Small intestine (tissue), 7 donors: ENCODE results near the gene MTUS2. TPM values are rescaled to one million over a fixed set of nuclear protein-coding genes. Genes with fewer than 3 reads are reported as not detected.

Source experiments
- DNase-seq, 2 donors: peaks; one replicate each; pipeline versions ENCODE4 v3.0.0 to v3.0.0-alpha.2; 2013
- FAIRE-seq: peaks from 2 replicates; lab custom pipeline; 2012; peaks lifted over from hg19 to GRCh38; lab: Jason Lieb, UNC
- H3K27ac ChIP-seq, 3 donors: one replicate each; pipeline ENCODE4 v1.5.1; 2013; ENCODE audit warnings: low read length in 2 of 3, mild to moderate bottlenecking in 2 of 3, control low read depth in 1 of 3, inconsistent platforms in 1 of 3, low read depth in 1 of 3, moderate library complexity in 1 of 3
- H3K27me3 ChIP-seq, 3 donors: one replicate each; pipeline ENCODE4 v1.6.1; 2013; ENCODE audit warnings: low read length in 3 of 3, inconsistent platforms in 1 of 3; ENCODE audit not compliant: control insufficient read depth in 3 of 3, insufficient read depth in 3 of 3
- H3K36me3 ChIP-seq, 3 donors: one replicate each; pipeline ENCODE4 v1.6.1; 2013; ENCODE audit warnings: low read length in 3 of 3, inconsistent platforms in 1 of 3, low read depth in 1 of 3, mild to moderate bottlenecking in 1 of 3, moderate library complexity in 1 of 3; ENCODE audit not compliant: control insufficient read depth in 3 of 3, insufficient read depth in 2 of 3
- H3K4me1 ChIP-seq, 3 donors: one replicate each; pipeline ENCODE4 v1.6.1; 2013; ENCODE audit warnings: low read length in 2 of 3, inconsistent platforms in 1 of 3, low read depth in 1 of 3, mild to moderate bottlenecking in 1 of 3, moderate library complexity in 1 of 3; ENCODE audit not compliant: control insufficient read depth in 3 of 3, insufficient read depth in 2 of 3
- H3K4me3 ChIP-seq, 3 donors: one replicate each; pipeline ENCODE4 v1.5.1; 2013; ENCODE audit warnings: low read length in 3 of 3, control low read depth in 1 of 3, inconsistent platforms in 1 of 3, low read depth in 1 of 3, mild to moderate bottlenecking in 1 of 3, moderate library complexity in 1 of 3
- H3K9me3 ChIP-seq, 2 donors: one replicate each; pipeline ENCODE4 v1.6.1; 2013; ENCODE audit warnings: low read depth in 1 of 2, low read length in 1 of 2; ENCODE audit not compliant: control insufficient read depth in 2 of 2, insufficient read depth in 1 of 2
- whole genome bisulfite sequencing, 3 donors: extraction: QIAGEN DNeasy Blood & Tissue Kit; methylation state at CpG; one replicate each; pipeline ENCODE4 v1.1.7; 2013; 5-methylcytosine and 5-hydroxymethylcytosine counted together
- polyA plus RNA-seq, 4 donors: library from polyadenylated mRNA; stranded (reverse) in 3 of 4; unstranded in 1 of 4; fragments of 200-250 nt in 3 of 4; fragments of 120-200 nt in 1 of 4; gene quantifications; one replicate each; pipeline versions ENCODE4 v1.2.1 to v1.2.3, GENCODE V29; 2013
- donor health status: healthy with polysubstance abuse.
- donor health status: control.
- donor health status: control.
- donor health status: Bipolar disorder and iron deficiency.
- donor health status: healthy.

MTUS2 gene
- polyA plus RNA-seq, 4 donors, result under 0.01 to 0.53 (median 0.22) TPM

- H3K4me1 ChIP-seq, result peaks cover 0 to 3% (median 0%) of the 10 kb centered on the region in 3 donors
- no peaks in the 10 kb centered on the region for H3K27me3 ChIP-seq
- FAIRE-seq, result no peak
- no peak overlapping the region for H3K27ac ChIP-seq
- H3K36me3 ChIP-seq, result peaks cover 0 to 17% (median 0%) of the 10 kb centered on the region in 3 donors
- no peaks in the 10 kb centered on the region for H3K9me3 ChIP-seq
- no peak for DNase-seq
- no peak overlapping the region for H3K4me3 ChIP-seq
- WGBS, 3 donors, result 91 to 92% (median 91%) methylated on average over 8 of the region's 8 CpGs
These were observed 726.5 kb downstream of the MTUS2 start for GRCh38 chr13:29546662-29547061.

- Histone ChIP-seq H3K27ac (no peak overlapping the region), H3K36me3 (peaks cover 0 to 17% (median 0%) of the 10 kb centered on the region in 3 donors), H3K9me3 (no peaks in the 10 kb centered on the region), H3K4me1 (peaks cover 0 to 3% (median 0%) of the 10 kb centered on the region in 3 donors), H3K4me3 (no peak overlapping the region), H3K27me3 (no peaks in the 10 kb centered on the region)
- 67 to 90% (median 84%) methylated on average over 7 of the region's 7 CpGs for WGBS, 3 donors
- FAIRE-seq, result no peak
- no peak for DNase-seq
These were observed 727.0 kb downstream of the MTUS2 start for GRCh38 chr13:29547153-29547552.

- DNase-seq, result peak; percentile 93 to 97
- no peak for FAIRE-seq
- peaks cover 0 to 3% (median 0%) of the 10 kb centered on the region in 3 donors for H3K4me1 ChIP-seq
These were observed 728.6 kb downstream of the MTUS2 start for GRCh38 chr13:29548722-29549121.

GRCh38 chr13:29550430-29550988 is 730.4 kb downstream of the MTUS2 start:
- H3K27ac ChIP-seq, result no peak overlapping the region
- H3K36me3 ChIP-seq, result peaks cover 0 to 22% (median 0%) of the 10 kb centered on the region in 3 donors
- WGBS, 3 donors, result 94 to 97% (median 96%) methylated on average over 5 of the region's 5 CpGs
- no peaks in the 10 kb centered on the region for H3K9me3 ChIP-seq
- H3K27me3 ChIP-seq, result no peaks in the 10 kb centered on the region
- H3K4me3 ChIP-seq, result no peak overlapping the region
- DNase-seq, result no peak
- no peak for FAIRE-seq
- peaks cover 0 to 3% (median 0%) of the 10 kb centered on the region in 3 donors for H3K4me1 ChIP-seq

More at GRCh38 chr13:29548722-29549121, 728.6 kb downstream of the MTUS2 start:
- Histone ChIP-seq H3K27me3 (no peaks in the 10 kb centered on the region), H3K36me3 (peaks cover 0 to 24% (median 0%) of the 10 kb centered on the region in 3 donors), H3K27ac (peak overlapping the region in 2 of 3 donors; percentile 50 to 79), H3K9me3 (no peaks in the 10 kb centered on the region), H3K4me3 (no peak overlapping the region)
- 27 to 68% (median 53%) methylated on average over 7 of the region's 7 CpGs for WGBS, 3 donors

- Histone ChIP-seq H3K4me3 (no peak overlapping the region), H3K4me1 (peaks cover 0 to 3% (median 0%) of the 10 kb centered on the region in 3 donors), H3K27ac (no peak overlapping the region), H3K27me3 (no peaks in the 10 kb centered on the region), H3K9me3 (no peaks in the 10 kb centered on the region), H3K36me3 (peaks cover 0 to 22% (median 0%) of the 10 kb centered on the region in 3 donors)
- 94 to 96% (median 96%) methylated on average over 6 of the region's 6 CpGs for WGBS, 3 donors
- FAIRE-seq (no peak), DNase-seq (no peak)
These were observed 731.1 kb downstream of the MTUS2 start for GRCh38 chr13:29551214-29551613.

Other genes starting within 250 kb of the MTUS2 start
- 100 to 1,000 TPM in 2 of 4 donors, 10 to 100 TPM in 2; 91.9 to 121 (median 105) TPM for gene POMP, start 161.2 kb upstream of the MTUS2 start, polyA plus RNA-seq
- gene SLC46A3, start 101.4 kb upstream of the MTUS2 start, polyA plus RNA-seq, result 100 to 1,000 TPM in 1 of 4 donors, 10 to 100 TPM in 3; 24.8 to 316 (median 64.7) TPM